OCI-LY1 (cell line): Measurements from ENCODE around the gene MERTK.
A peak's percentile ranks its signal among the peaks of the same experiment; 100 is the strongest.

Experiments
- H2AFZ ChIP-seq: fragments of 200-600 bp; sonication (generic), shearing (Covaris generic); 2 replicates; pipeline ENCODE4 v1.6.0; 2014; ENCODE audit warnings: antibody characterized with exemption, mild to moderate bottlenecking, low read length
- H3F3A ChIP-seq: fragments of 200-600 bp; sonication (generic), shearing (Covaris generic); 2 replicates; pipeline ENCODE4 v1.6.0; 2014; ENCODE audit warnings: mild to moderate bottlenecking, antibody characterized with exemption, low read length, moderate library complexity; ENCODE audit not compliant: insufficient read depth
- H3K27ac ChIP-seq: fragments of 200-600 bp; sonication (generic); 2 replicates; pipeline ENCODE4 v1.5.1; 2014; ENCODE audit warnings: low read length, mixed run types, mild to moderate bottlenecking, low read depth; ENCODE audit not compliant: poor library complexity, severe bottlenecking
- H3K27me3 ChIP-seq: fragments of 200-600 bp; sonication (generic); 2 replicates; pipeline ENCODE4 v1.6.0; 2014; ENCODE audit warnings: antibody characterized with exemption, mild to moderate bottlenecking, low read length, moderate library complexity; ENCODE audit not compliant: insufficient read depth
- H3K36me3 ChIP-seq: fragments of 200-600 bp; sonication (generic); 2 replicates; pipeline ENCODE4 v1.6.1; 2014; ENCODE audit warnings: mild to moderate bottlenecking, antibody characterized with exemption, low read length, moderate library complexity, mixed read lengths; ENCODE audit not compliant: insufficient read depth
- H3K4me1 ChIP-seq: fragments of 200-600 bp; sonication (generic); 2 replicates; pipeline ENCODE4 v1.5.1; 2014; ENCODE audit warnings: mild to moderate bottlenecking, low read length, moderate library complexity; ENCODE audit not compliant: insufficient read depth, severe bottlenecking
- H3K4me2 ChIP-seq: fragments of 200-600 bp; sonication (generic), shearing (Covaris generic); 2 replicates; pipeline ENCODE4 v1.6.1; 2014; ENCODE audit warnings: low read length
- H3K4me3 ChIP-seq: fragments of 200-600 bp; sonication (generic); 2 replicates; pipeline ENCODE4 v1.5.1; 2014; ENCODE audit warnings: low read length, low read depth, mild to moderate bottlenecking, mixed read lengths; ENCODE audit not compliant: poor library complexity, severe bottlenecking
- H3K79me2 ChIP-seq: fragments of 200-600 bp; shearing (Covaris generic); 2 replicates; pipeline ENCODE4 v1.6.1; 2016; ENCODE audit warnings: mixed run types, low read length, mixed read lengths; ENCODE audit not compliant: insufficient read depth
- H3K9ac ChIP-seq: fragments of 200-600 bp; sonication (generic), shearing (Covaris generic); 2 replicates; pipeline ENCODE4 v1.6.1; 2014; ENCODE audit warnings: mild to moderate bottlenecking, low read length, mixed read lengths
- H3K9me2 ChIP-seq: fragments of 200-600 bp; sonication (generic), shearing (Covaris generic); 2 replicates; pipeline ENCODE4 v1.6.1; 2014; ENCODE audit warnings: low read depth, mild to moderate bottlenecking, low read length, mixed read lengths
- H3K9me3 ChIP-seq: fragments of 200-600 bp; shearing (Covaris generic); 2 replicates; pipeline ENCODE4 v1.6.1; 2014; ENCODE audit warnings: low read length, mixed read lengths
- H4K20me1 ChIP-seq: fragments of 200-600 bp; sonication (generic), shearing (Covaris generic); 2 replicates; pipeline ENCODE4 v1.6.0; 2016; ENCODE audit warnings: mild to moderate bottlenecking, low read length; ENCODE audit not compliant: insufficient read depth
- CTCF ChIP-seq: fragments of 200-600 bp; sonication (generic), shearing (Covaris generic); IDR thresholded peaks from 2 replicates; pipeline ENCODE4 v1.5.1; 2017; ENCODE audit warnings: mild to moderate bottlenecking, antibody characterized with exemption, low read length, moderate library complexity, mixed read lengths
- EZH2 ChIP-seq: fragments of 200-600 bp; sonication (generic), shearing (Covaris generic); IDR thresholded peaks from 2 replicates; pipeline ENCODE4 v1.8.0; 2017; ENCODE audit warnings: borderline replicate concordance, mixed run types, mild to moderate bottlenecking, antibody characterized with exemption, low read length, moderate library complexity, mixed read lengths

MERTK gene

GRCh38 chr2:112056626-112056987 is 158.2 kb downstream of the MERTK start:
- H3K79me2 ChIP-seq: peaks cover 14% of the 10 kb centered on the region
- H4K20me1 ChIP-seq: no peaks in the 10 kb centered on the region
- H3K9me3 ChIP-seq: no peaks in the 10 kb centered on the region
- no peak overlapping the region for H2AFZ ChIP-seq
- peak overlapping the region; percentile 79 for H3K9ac ChIP-seq
- H3K4me1 ChIP-seq: peaks cover 22% of the 10 kb centered on the region
- H3K27ac ChIP-seq: no peak overlapping the region
- H3K9me2 ChIP-seq: no peaks in the 10 kb centered on the region
- peak overlapping the region; percentile 77 for H3K4me2 ChIP-seq
- H3K27me3 ChIP-seq: no peaks in the 10 kb centered on the region
- H3K36me3 ChIP-seq: peaks cover 18% of the 10 kb centered on the region
- H3F3A ChIP-seq: no peaks in the 10 kb centered on the region
- H3K4me3 ChIP-seq: peak overlapping the region; percentile 96
- TF ChIP-seq CTCF (no peak), EZH2 (no peak)

- no peaks in the 10 kb centered on the region for H3K9me2 ChIP-seq
- H3K4me1 ChIP-seq: peaks cover 15% of the 10 kb centered on the region
- no peak overlapping the region for H3K4me3 ChIP-seq
- H3F3A ChIP-seq: no peaks in the 10 kb centered on the region
- no peak overlapping the region for H2AFZ ChIP-seq
- H3K36me3 ChIP-seq: peaks cover 49% of the 10 kb centered on the region
- no peak overlapping the region for H3K4me2 ChIP-seq
- H3K9ac ChIP-seq: no peak overlapping the region
- H3K9me3 ChIP-seq: no peaks in the 10 kb centered on the region
- peaks cover 14% of the 10 kb centered on the region for H3K79me2 ChIP-seq
- TF ChIP-seq EZH2: no peak
- no peak for TF ChIP-seq CTCF
- no peaks in the 10 kb centered on the region for H3K27me3 ChIP-seq
- H3K27ac ChIP-seq: no peak overlapping the region
- no peaks in the 10 kb centered on the region for H4K20me1 ChIP-seq
Observed at GRCh38 chr2:112059671-112060070, 161.3 kb downstream of the MERTK start.

- Histone ChIP-seq H3K4me1 (peaks cover 13% of the 10 kb centered on the region), H3K36me3 (peaks cover 65% of the 10 kb centered on the region), H3F3A (no peaks in the 10 kb centered on the region), H3K9me3 (no peaks in the 10 kb centered on the region), H3K4me2 (no peak overlapping the region), H4K20me1 (no peaks in the 10 kb centered on the region), H3K27ac (no peak overlapping the region), H3K9me2 (no peaks in the 10 kb centered on the region), H3K4me3 (no peak overlapping the region), H2AFZ (no peak overlapping the region), H3K27me3 (no peaks in the 10 kb centered on the region), H3K9ac (no peak overlapping the region), H3K79me2 (peaks cover 9% of the 10 kb centered on the region; the same call in 1 of the 2 replicates)
- TF ChIP-seq EZH2: no peak
- no peak for TF ChIP-seq CTCF
Observed at GRCh38 chr2:112061299-112061698, 162.9 kb downstream of the MERTK start.
